Astrocyte of the cerebellum (primary cell): ENCODE measurements around the gene ANKRD34A.

Source experiments
- DNase-seq: peaks from one replicate; pipeline ENCODE4 v3.0.0-alpha.2; 2011; ENCODE audit warnings: low read depth
- H3K4me3 ChIP-seq: 2 replicates; pipeline ENCODE4 v1.5.1; 2011; ENCODE audit warnings: mild to moderate bottlenecking, low read depth, low read length, moderate library complexity
- in situ Hi-C: cut with HindIII; loops from 2 replicates; pipeline ENCODE4 v1.10.0; 2017; ENCODE audit warnings: low sequenced_read_pairs
- TF ChIP-seq, protein P1 (sequence below): IDR thresholded peaks from 2 replicates; pipeline ENCODE4 v1.5.1; 2012; ENCODE audit warnings: low read length, low read depth, moderate library complexity, mild to moderate bottlenecking; ENCODE audit errors: missing control alignments

The ANKRD34A gene

DNA sequence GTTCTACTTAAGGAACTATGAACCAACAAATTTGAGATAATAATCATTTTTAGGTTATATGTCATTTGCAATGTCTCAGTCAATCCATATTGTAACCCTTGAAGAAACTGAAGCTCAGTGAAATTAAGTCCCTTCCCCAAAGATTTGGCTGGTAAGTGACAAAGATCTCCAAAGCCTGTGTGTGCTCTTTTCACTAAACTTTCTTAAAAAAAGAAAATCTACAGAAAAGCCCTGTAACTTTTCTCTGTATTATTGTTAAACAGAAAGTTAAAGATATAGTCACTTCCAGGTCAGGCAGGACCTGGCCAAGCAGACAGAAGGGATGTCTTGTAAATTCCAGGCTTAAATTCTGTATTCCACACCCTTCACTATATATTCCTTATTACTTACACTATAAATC is 8.0 kb downstream of the ANKRD34A start:
- peak overlapping the region; percentile 72 for H3K4me3 ChIP-seq
- TF ChIP-seq, protein P1, sequence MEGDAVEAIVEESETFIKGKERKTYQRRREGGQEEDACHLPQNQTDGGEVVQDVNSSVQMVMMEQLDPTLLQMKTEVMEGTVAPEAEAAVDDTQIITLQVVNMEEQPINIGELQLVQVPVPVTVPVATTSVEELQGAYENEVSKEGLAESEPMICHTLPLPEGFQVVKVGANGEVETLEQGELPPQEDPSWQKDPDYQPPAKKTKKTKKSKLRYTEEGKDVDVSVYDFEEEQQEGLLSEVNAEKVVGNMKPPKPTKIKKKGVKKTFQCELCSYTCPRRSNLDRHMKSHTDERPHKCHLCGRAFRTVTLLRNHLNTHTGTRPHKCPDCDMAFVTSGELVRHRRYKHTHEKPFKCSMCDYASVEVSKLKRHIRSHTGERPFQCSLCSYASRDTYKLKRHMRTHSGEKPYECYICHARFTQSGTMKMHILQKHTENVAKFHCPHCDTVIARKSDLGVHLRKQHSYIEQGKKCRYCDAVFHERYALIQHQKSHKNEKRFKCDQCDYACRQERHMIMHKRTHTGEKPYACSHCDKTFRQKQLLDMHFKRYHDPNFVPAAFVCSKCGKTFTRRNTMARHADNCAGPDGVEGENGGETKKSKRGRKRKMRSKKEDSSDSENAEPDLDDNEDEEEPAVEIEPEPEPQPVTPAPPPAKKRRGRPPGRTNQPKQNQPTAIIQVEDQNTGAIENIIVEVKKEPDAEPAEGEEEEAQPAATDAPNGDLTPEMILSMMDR = no peak
- DNase-seq = no peak
- in situ Hi-C loops = no loop called here

DNA sequence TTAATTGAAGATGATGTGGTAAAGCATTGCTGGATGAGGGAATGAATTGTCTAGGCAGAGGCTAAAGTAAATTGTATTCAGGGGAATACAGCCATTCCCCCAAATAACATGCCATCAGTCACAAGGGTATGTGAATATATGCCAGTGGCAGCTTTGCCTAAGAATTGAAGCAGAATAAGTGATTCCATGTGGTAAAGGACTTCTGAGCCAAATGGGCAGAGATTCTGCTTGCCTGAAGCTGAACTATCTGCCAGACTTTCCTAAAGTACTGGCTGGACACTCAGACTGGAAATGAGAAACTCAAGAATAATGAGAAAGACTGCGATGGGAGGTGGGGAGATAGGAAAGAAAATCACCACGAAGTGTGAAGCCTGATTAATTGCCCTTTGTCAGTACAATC is 8.9 kb downstream of the ANKRD34A start:
- in situ Hi-C loops = no loop called here
- TF ChIP-seq, protein P1 = no peak
- H3K4me3 ChIP-seq = peak overlapping the region; percentile 72
- no peak for DNase-seq

DNA sequence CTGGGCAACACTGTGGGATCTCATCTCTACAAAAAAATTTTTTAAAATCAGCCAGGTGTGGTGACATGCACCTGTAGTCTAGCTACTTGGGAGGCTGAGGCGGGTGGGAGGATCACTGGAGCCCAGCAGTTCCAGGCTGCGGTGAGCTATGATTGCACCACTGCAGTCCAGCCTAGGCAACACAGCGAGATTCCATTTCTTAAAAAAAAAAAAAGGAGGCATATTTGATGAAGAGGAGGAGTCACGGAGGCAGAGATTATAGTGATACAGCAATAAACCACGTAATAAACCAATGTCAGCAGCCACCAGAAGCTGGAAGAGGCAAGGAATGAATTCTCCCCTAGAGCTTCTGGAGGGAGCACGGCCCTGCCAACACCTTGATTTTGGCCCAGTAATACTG is 10.5 kb downstream of the ANKRD34A start:
- in situ Hi-C loops = no loop called here
- TF ChIP-seq, protein P1 = no peak

DNA sequence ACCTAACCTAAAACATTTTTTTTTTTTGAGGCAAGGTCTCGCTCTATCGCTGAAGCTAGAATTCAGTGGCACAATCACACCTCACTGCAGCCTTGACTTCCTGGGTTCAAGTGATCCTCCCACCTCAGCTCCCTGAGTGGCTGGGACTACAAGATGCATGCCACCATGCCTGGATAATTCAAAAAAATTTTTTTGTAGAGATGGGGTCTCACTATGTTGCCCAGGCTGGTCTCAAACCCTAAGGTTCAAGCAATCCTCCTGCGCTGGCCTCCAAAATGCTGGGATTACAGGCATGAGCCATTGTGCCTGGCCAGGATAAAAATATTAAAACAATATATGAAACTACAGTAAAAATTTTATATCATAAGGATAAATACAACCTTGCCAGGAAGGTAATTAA is 11.5 kb downstream of the ANKRD34A start:
- in situ Hi-C loops = no loop called here
- TF ChIP-seq, protein P1 = no peak
- DNase-seq = no peak
- H3K4me3 ChIP-seq = no peak overlapping the region

More for the DNA sequence above, 10.5 kb downstream of the ANKRD34A start:
- no peak for DNase-seq
- no peak overlapping the region for H3K4me3 ChIP-seq

DNA sequence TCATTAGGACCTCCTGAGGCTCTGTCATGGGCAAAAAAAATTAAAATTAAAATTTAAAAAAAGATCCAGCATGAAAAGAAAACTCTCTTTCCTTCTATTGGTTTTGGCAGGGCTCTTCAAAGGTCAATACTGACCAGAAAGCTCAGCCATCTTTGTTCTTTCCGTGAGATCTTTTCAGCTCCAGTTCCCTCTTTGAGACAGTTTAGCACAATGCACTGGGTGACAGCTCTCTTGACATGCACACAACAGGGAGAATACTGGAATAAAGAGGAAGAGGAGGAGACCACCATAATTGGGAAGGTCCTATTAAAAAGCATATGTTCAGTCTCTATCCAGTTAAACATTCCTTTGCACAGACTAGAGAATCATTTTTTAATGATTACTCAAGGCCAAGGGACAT is 12.8 kb downstream of the ANKRD34A start:
- in situ Hi-C loops = no loop called here
- no peak for DNase-seq
- TF ChIP-seq, protein P1 = no peak

DNA sequence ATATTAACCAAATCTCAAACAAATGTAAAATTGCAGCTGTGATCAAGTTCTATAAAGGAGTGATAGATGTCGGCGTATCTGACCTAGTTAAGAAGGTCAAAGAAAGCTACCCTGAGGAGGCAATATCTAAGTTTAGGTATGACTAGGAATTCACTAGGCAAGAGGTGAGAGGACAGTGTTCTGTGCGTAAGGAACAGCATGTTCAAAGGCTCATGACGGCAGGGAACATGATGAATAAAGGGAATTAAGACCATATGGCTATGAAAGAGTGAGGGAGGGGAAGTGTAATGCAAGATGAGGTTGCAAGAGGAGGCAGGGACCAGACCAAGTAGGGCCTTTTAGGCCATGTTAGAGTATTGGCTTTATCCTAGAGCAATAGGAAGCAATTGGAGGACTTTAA is 15.2 kb downstream of the ANKRD34A start:
- TF ChIP-seq, protein P1 = no peak
- no peak overlapping the region for H3K4me3 ChIP-seq
- in situ Hi-C loops = no loop called here
- DNase-seq = no peak

More for the DNA sequence above, 12.8 kb downstream of the ANKRD34A start:
- H3K4me3 ChIP-seq = no peak overlapping the region

DNA sequence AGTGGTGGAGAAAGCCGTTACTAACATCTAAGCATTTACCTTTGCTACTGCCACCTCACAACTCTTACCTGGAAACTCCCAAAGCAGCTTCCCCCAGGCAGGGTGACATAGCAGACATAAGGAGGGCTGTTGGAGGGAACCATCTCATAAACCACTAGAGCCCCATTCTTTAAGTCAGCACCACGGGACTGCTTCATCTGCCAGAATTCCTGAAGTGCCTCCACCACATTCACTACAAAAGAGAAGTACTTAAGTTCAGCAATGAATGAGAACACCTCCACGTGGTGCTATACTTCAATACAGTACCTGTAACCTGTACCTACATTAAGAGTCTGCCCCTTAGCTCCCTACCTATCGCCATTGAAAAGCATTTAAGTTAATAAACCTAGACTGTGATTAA is 16.8 kb downstream of the ANKRD34A start:
- H3K4me3 ChIP-seq = no peak overlapping the region
- in situ Hi-C loops = no loop called here
- TF ChIP-seq, protein P1 = no peak
- DNase-seq = no peak
